Psoas muscle (tissue), 8 donors: ENCODE data around the gene PBRM1. TPM values are rescaled to one million over a fixed set of nuclear protein-coding genes. Genes with fewer than 3 reads are reported as not detected.
"Not testable (repeated sequence)": the region's sequence is repeated elsewhere in the genome, so short reads cannot be mapped to it uniquely, and the experiment has no call there.

Experiments
- ATAC-seq, 4 donors: fragments of 200-7000 bp; cut with Tn5 transposase; one replicate each; pipeline ENCODE4 v1.9.1; 2020; ENCODE audit warnings: moderate library complexity in 3 of 4, mild to moderate bottlenecking in 2 of 4
- DNase-seq, 2 donors: peaks; one replicate each; pipeline ENCODE4 v3.0.0-alpha.2; 2020
- H3K27ac ChIP-seq: fragments of 200-600 bp; one replicate; pipeline ENCODE4 v1.8.0; 2022
- H3K27me3 ChIP-seq, 3 donors: fragments of 200-600 bp in 1 of 3; one replicate each; pipeline versions ENCODE4 v1.6.1 to v1.8.0; 2013 to 2022; ENCODE audit warnings: low read length in 2 of 3, mild to moderate bottlenecking in 2 of 3, moderate library complexity in 1 of 3; ENCODE audit not compliant: insufficient read depth in 3 of 3
- H3K36me3 ChIP-seq, 2 donors: fragments of 200-600 bp in 1 of 2; one replicate each; pipeline versions ENCODE4 v1.6.1 to v1.8.0; 2013 to 2022; ENCODE audit warnings: low read depth in 1 of 2, mild to moderate bottlenecking in 1 of 2, moderate library complexity in 1 of 2; ENCODE audit not compliant: insufficient read depth in 1 of 2
- H3K4me1 ChIP-seq: fragments of 200-600 bp; one replicate; pipeline ENCODE4 v1.8.0; 2022
- H3K4me3 ChIP-seq: fragments of 200-600 bp; one replicate; pipeline ENCODE4 v1.8.0; 2022; ENCODE audit warnings: mild to moderate bottlenecking
- H3K9me3 ChIP-seq: fragments of 200-600 bp; one replicate; pipeline ENCODE4 v1.8.0; 2022
- WGBS, 3 donors: extraction: QIAGEN DNeasy Blood & Tissue Kit; methylation state at CpG; one replicate each; pipeline versions ENCODE4 v1.1.6 to v1.1.7; 2013; 5-methylcytosine and 5-hydroxymethylcytosine counted together
- intact Hi-C, 2 donors: fragments of 100-400 bp; cut with DNase I; formaldehyde crosslinking; loops; one replicate each; pipeline versions ENCODE4 v1.11.0 to v1.14.2; 2022
- long read RNA-seq, 2 donors: library from polyadenylated mRNA; unstranded; transcript quantifications; one replicate each; pipeline ENCODE4 v2.0.0, GENCODE V29; 2021
- polyA plus RNA-seq, 3 donors: library from polyadenylated mRNA; stranded (reverse); fragments of 200-250 nt; gene quantifications; one replicate each; pipeline ENCODE4 v1.2.3, GENCODE V29; 2013
- total RNA-seq, 4 donors: library from RNA; stranded (reverse); fragmentation: NEBNext Ultra II Directional in 2 of 4; extraction: Animal tissue kit (Norgen Biotek cat#: 25700) in 2 of 4; gene quantifications; one replicate each; pipeline versions ENCODE4 v1.2.1 to v1.2.4, GENCODE V29; 2021 to 2023
- TF ChIP-seq, protein P1 (sequence below): fragments of 200-600 bp; IDR thresholded peaks from one replicate; pipeline ENCODE4 v1.8.0; 2022; ENCODE audit warnings: antibody characterized with exemption
- donor health status: healthy with polysubstance abuse.
- donor health status: DM: no; HTN: no; CAD: no; lungs with moderate emphysema.
- donor health status: Bipolar disorder and iron deficiency.
- donor health status: healthy.
- donor health status: DM: yes; HTN: yes; CAD: no.
- donor health status: DM: no; HTN: no; CAD: no.
- donor health status: DM: no; HTN: no; CAD: no.
- donor health status: DM: yes; HTN: yes; CAD: no.

Gene PBRM1
- 10 to 100 TPM; 38.0 to 46.7 (median 39.9) TPM for total RNA-seq
- 10 to 100 TPM in 2 of 3 donors, 1 to 10 TPM in 1; 7.5 to 21.9 (median 12.1) TPM for polyA plus RNA-seq
- long read RNA-seq, donor 1, partial matches to known transcripts = 12 of 21 reads
- long read RNA-seq, donor 1, other reads (novel, unspliced or antisense) = 9 of 21 reads
- long read RNA-seq, donor 2, partial matches to known transcripts = 17 of 31 reads
- long read RNA-seq, donor 2, other reads (novel, unspliced or antisense) = 14 of 31 reads

GRCh38 chr3:52685709-52686691 lies at the start of gene PBRM1, which contains the start of gene GNL3:
TSS of gene PBRM1 (minus strand) at chr3:52685913.
TSS of gene GNL3 (plus strand) at chr3:52686032. CDS start at chr3:52686093, 61 bp downstream.
- peak; percentile 95 to 97 for DNase-seq
- intact Hi-C loops = loop anchor here (2.0 to 5.0 kb wide), 3 partner anchors 19 to 229 kb away; partner anchors contain the start of genes GLT8D1 (in 2 of the 2) and NISCH (in 1 of the 2)
- peaks cover 39% of the 10 kb centered on the region for H3K4me1 ChIP-seq
- TF ChIP-seq, protein P1, sequence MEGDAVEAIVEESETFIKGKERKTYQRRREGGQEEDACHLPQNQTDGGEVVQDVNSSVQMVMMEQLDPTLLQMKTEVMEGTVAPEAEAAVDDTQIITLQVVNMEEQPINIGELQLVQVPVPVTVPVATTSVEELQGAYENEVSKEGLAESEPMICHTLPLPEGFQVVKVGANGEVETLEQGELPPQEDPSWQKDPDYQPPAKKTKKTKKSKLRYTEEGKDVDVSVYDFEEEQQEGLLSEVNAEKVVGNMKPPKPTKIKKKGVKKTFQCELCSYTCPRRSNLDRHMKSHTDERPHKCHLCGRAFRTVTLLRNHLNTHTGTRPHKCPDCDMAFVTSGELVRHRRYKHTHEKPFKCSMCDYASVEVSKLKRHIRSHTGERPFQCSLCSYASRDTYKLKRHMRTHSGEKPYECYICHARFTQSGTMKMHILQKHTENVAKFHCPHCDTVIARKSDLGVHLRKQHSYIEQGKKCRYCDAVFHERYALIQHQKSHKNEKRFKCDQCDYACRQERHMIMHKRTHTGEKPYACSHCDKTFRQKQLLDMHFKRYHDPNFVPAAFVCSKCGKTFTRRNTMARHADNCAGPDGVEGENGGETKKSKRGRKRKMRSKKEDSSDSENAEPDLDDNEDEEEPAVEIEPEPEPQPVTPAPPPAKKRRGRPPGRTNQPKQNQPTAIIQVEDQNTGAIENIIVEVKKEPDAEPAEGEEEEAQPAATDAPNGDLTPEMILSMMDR = no peak
- H3K27ac ChIP-seq = peak within 1 kb of the TSS; percentile 93
- no peaks in the 10 kb centered on the region for H3K27me3 ChIP-seq
- peak; percentile 93 to 95 (median 94) for ATAC-seq
- 0% methylated on average over 69 to 82 of the region's 82 CpGs for WGBS, 3 donors
- H3K9me3 ChIP-seq = no peaks in the 10 kb centered on the region
- H3K4me3 ChIP-seq = peak within 1 kb of the TSS; percentile 91
- H3K36me3 ChIP-seq = peaks cover 32 to 53% of the 10 kb centered on the region in 2 donors

- ATAC-seq = no peak
- H3K9me3 ChIP-seq = no peaks in the 10 kb centered on the region
- TF ChIP-seq, protein P1 = no peak
- no peaks in the 10 kb centered on the region for H3K27me3 ChIP-seq
- 86 to 96% (median 86%) methylated on average over 10 of the region's 10 CpGs for WGBS, 3 donors
- H3K36me3 ChIP-seq = peaks cover 10 to 69% of the 10 kb centered on the region in 2 donors
- intact Hi-C loops = no loop called here
- H3K4me3 ChIP-seq = no peak overlapping the region
- no peak for DNase-seq
- no peaks in the 10 kb centered on the region for H3K4me1 ChIP-seq
- no peak overlapping the region for H3K27ac ChIP-seq
These were observed 47.7 kb upstream of the PBRM1 start for GRCh38 chr3:52733256-52733891.

- Histone ChIP-seq H3K27me3 (no peaks in the 10 kb centered on the region), H3K9me3 (no peaks in the 10 kb centered on the region), H3K4me1 (no peaks in the 10 kb centered on the region), H3K27ac (no peak overlapping the region), H3K4me3 (no peak overlapping the region), H3K36me3 (peaks cover 10 to 51% of the 10 kb centered on the region in 2 donors)
- ATAC-seq = no peak
- TF ChIP-seq, protein P1 = no peak
- 80 to 93% (median 81%) methylated on average over 14 of the region's 14 CpGs for WGBS, 3 donors
- DNase-seq = no peak
- intact Hi-C loops = no loop called here
These were observed 45.9 kb upstream of the PBRM1 start for GRCh38 chr3:52731590-52731989.

DNA sequence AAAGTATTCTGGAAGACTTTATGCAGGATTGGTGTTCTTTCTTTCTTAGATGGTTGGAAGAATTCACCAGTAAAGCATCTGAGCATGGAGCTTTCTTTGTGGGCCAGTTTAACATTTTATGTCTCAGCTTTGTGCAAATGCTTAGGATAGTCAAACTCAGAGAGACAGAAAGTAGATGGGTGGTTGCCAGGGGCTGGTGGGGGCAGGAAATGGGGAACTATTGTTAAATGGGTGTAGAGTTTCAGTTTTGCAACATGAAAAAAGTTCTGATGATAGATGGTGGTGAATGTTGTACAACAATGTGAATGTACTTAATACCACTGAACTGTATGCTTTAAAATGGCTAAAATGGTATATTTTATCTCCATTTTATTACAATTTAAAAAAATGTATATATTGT lies 45.0 kb upstream of the PBRM1 start:
- Histone ChIP-seq H3K4me3 (no peak overlapping the region), H3K27me3 (no peaks in the 10 kb centered on the region), H3K4me1 (no peaks in the 10 kb centered on the region), H3K36me3 (peaks cover 10 to 42% of the 10 kb centered on the region in 2 donors), H3K27ac (no peak overlapping the region), H3K9me3 (no peaks in the 10 kb centered on the region)
- intact Hi-C loops = no loop called here
- DNase-seq (no peak), ATAC-seq (no peak)
- TF ChIP-seq, protein P1 = no peak

GRCh38 chr3:52728753-52729152 lies 43.0 kb upstream of the PBRM1 start:
- H3K9me3 ChIP-seq, H3K27ac ChIP-seq, H3K27me3 ChIP-seq, H3K4me1 ChIP-seq, ATAC-seq, H3K4me3 ChIP-seq, DNase-seq, intact Hi-C loops: not testable (repeated sequence)
- peaks cover 7 to 25% of the 10 kb centered on the region in 2 donors for H3K36me3 ChIP-seq
- WGBS, 3 donors = 55 to 92% (median 56%) methylated on average over 3 of the region's 3 CpGs
